HEK293 (cell line): Measurements from ENCODE around the gene CTPS2.

Experiments used
- CTCF ChIA-PET: fragments of 350-600 bp; formaldehyde crosslinking; extraction: SDS; loops from one replicate; lab custom pipeline; 2021; ENCODE audit warnings: antibody characterized with exemption; lab: Yijun Ruan, JAX
- POLR2A ChIA-PET: fragments of 300-600 bp; formaldehyde crosslinking; extraction: SDS; loops from one replicate; lab custom pipeline; 2020; ENCODE audit warnings: antibody characterized with exemption, inconsistent platforms; lab: Yijun Ruan, JAX
- H3K27ac ChIP-seq: fragments of 200-500 bp; sonication (Bioruptor generic); 2 replicates; pipeline ENCODE4 v1.5.1; 2014; ENCODE audit warnings: low read depth, low read length, control low read depth, inconsistent platforms; ENCODE audit errors: extremely low read depth
- H3K36me3 ChIP-seq, 2 experiments: fragments of 200-500 bp in 1 of 2; sonication (Bioruptor generic) in 1 of 2; 1 replicate in 1 of 2; 2 replicates in 1 of 2; pipeline ENCODE4 v1.5.1; 2014 to 2017; ENCODE audit warnings: inconsistent platforms in 2 of 2, low read length in 2 of 2; ENCODE audit not compliant: control insufficient read depth in 2 of 2, insufficient read depth in 1 of 2
- H3K4me1 ChIP-seq: fragments of 200-500 bp; sonication (Bioruptor generic); 2 replicates; pipeline ENCODE4 v1.5.1; 2014; ENCODE audit warnings: mild to moderate bottlenecking, low read length, inconsistent platforms; ENCODE audit not compliant: control insufficient read depth, insufficient read depth
- H3K4me3 ChIP-seq: 2 replicates; pipeline ENCODE4 v1.5.1; 2011; ENCODE audit warnings: low read depth, mild to moderate bottlenecking, control low read depth, low read length, moderate library complexity
- H3K9me3 ChIP-seq: fragments of 200-500 bp; sonication (Bioruptor generic); 2 replicates; pipeline ENCODE4 v1.5.1; 2014; ENCODE audit warnings: low read depth, low read length, inconsistent platforms; ENCODE audit not compliant: control insufficient read depth, insufficient read depth
- EGR2 ChIP-seq: fragments of 450-650 bp; formaldehyde crosslinking; IDR thresholded peaks from 2 replicates; pipeline ENCODE4 v1.5.1; 2016; ENCODE audit warnings: low read depth, missing biosample characterization, missing genetic modification characterization
- KLF10 ChIP-seq: fragments of 450-650 bp; IDR thresholded peaks from 2 replicates; pipeline ENCODE4 v1.5.1; 2018; ENCODE audit warnings: missing biosample characterization, mild to moderate bottlenecking, missing genetic modification characterization
- KLF9 ChIP-seq: fragments of 450-650 bp; formaldehyde crosslinking; IDR thresholded peaks from 2 replicates; pipeline ENCODE4 v1.5.1; 2016; ENCODE audit warnings: missing biosample characterization, missing genetic modification characterization, low read depth
- OSR2 ChIP-seq: fragments of 450-650 bp; formaldehyde crosslinking; IDR thresholded peaks from 2 replicates; pipeline ENCODE4 v1.5.1; 2016; ENCODE audit warnings: missing biosample characterization, missing genetic modification characterization
- PRDM1 ChIP-seq: fragments of 450-650 bp; formaldehyde crosslinking; IDR thresholded peaks from 2 replicates; pipeline ENCODE4; 2016; ENCODE audit warnings: missing biosample characterization, missing genetic modification characterization
- REPIN1 ChIP-seq: fragments of 450-650 bp; formaldehyde crosslinking; IDR thresholded peaks from 2 replicates; pipeline ENCODE4 v1.5.1; 2017; ENCODE audit warnings: missing biosample characterization, missing genetic modification characterization, low read depth
- ZBTB48 ChIP-seq: fragments of 450-650 bp; formaldehyde crosslinking; IDR thresholded peaks from 2 replicates; pipeline ENCODE4 v1.5.1; 2016; ENCODE audit warnings: missing biosample characterization, missing genetic modification characterization
- ZFHX2 ChIP-seq: fragments of 450-650 bp; formaldehyde crosslinking; conservative IDR thresholded peaks from 2 replicates; pipeline ENCODE4 v1.5.1; 2016; ENCODE audit warnings: missing biosample characterization, missing genetic modification characterization
- ZNF354C ChIP-seq: fragments of 450-650 bp; formaldehyde crosslinking; IDR thresholded peaks from 2 replicates; pipeline ENCODE4 v1.5.1; 2016; ENCODE audit warnings: missing biosample characterization, missing genetic modification characterization, low read depth, borderline replicate concordance
- ZNF37A ChIP-seq: fragments of 450-650 bp; IDR thresholded peaks from 2 replicates; pipeline ENCODE4 v1.5.1; 2018; ENCODE audit warnings: missing biosample characterization, missing genetic modification characterization
- ZNF416 ChIP-seq: fragments of 450-650 bp; formaldehyde crosslinking; IDR thresholded peaks from 2 replicates; pipeline ENCODE4 v1.5.1; 2016; ENCODE audit warnings: missing biosample characterization, missing genetic modification characterization
- ZNF560 ChIP-seq: fragments of 450-650 bp; formaldehyde crosslinking; IDR thresholded peaks from 2 replicates; pipeline ENCODE4 v1.5.1; 2017; ENCODE audit warnings: missing biosample characterization, missing genetic modification characterization, borderline replicate concordance
- ZNF623 ChIP-seq: fragments of 450-650 bp; formaldehyde crosslinking; IDR thresholded peaks from 2 replicates; pipeline ENCODE4 v1.5.1; 2016; ENCODE audit warnings: missing biosample characterization, missing genetic modification characterization
- ZNF624 ChIP-seq: fragments of 450-650 bp; formaldehyde crosslinking; IDR thresholded peaks from 2 replicates; pipeline ENCODE4 v1.5.1; 2017; ENCODE audit warnings: missing biosample characterization, missing genetic modification characterization
- ZNF747 ChIP-seq: fragments of 450-650 bp; formaldehyde crosslinking; IDR thresholded peaks from 2 replicates; pipeline ENCODE4 v1.5.1; 2016; ENCODE audit warnings: missing biosample characterization, missing genetic modification characterization
- ZNF791 ChIP-seq: fragments of 450-650 bp; formaldehyde crosslinking; IDR thresholded peaks from 2 replicates; pipeline ENCODE4 v1.5.1; 2016; ENCODE audit warnings: missing biosample characterization, missing genetic modification characterization
- ZNF837 ChIP-seq: fragments of 450-650 bp; formaldehyde crosslinking; IDR thresholded peaks from 2 replicates; pipeline ENCODE4 v1.5.1; 2016; ENCODE audit warnings: missing biosample characterization, missing genetic modification characterization
- TF ChIP-seq, protein P1 (sequence below): fragments of 450-650 bp; formaldehyde crosslinking; IDR thresholded peaks from 2 replicates; pipeline ENCODE4 v1.5.1; 2016; ENCODE audit warnings: missing biosample characterization, missing genetic modification characterization
- TF ChIP-seq, protein P2 (sequence below): fragments of 450-650 bp; formaldehyde crosslinking; IDR thresholded peaks from 2 replicates; pipeline ENCODE4 v1.5.1; 2016; ENCODE audit warnings: missing biosample characterization, missing genetic modification characterization
- TF ChIP-seq, protein P3 (sequence below): IDR thresholded peaks from 2 replicates; pipeline ENCODE4 v1.6.1; 2011; ENCODE audit warnings: mild to moderate bottlenecking, low read depth, low read length, borderline replicate concordance
- TF ChIP-seq, protein P4 (sequence below): fragments of 450-650 bp; formaldehyde crosslinking; IDR thresholded peaks from 2 replicates; pipeline ENCODE4 v1.5.1; 2016; ENCODE audit warnings: missing biosample characterization, missing genetic modification characterization
- TF ChIP-seq, protein P5 (sequence below): fragments of 450-650 bp; formaldehyde crosslinking; IDR thresholded peaks from 2 replicates; pipeline ENCODE4 v1.5.1; 2017; ENCODE audit warnings: missing biosample characterization, missing genetic modification characterization
- TF ChIP-seq, protein P6 (sequence below): fragments of 450-650 bp; IDR thresholded peaks from 2 replicates; pipeline ENCODE4 v1.5.1; 2018; ENCODE audit warnings: missing biosample characterization, missing genetic modification characterization
- TF ChIP-seq, protein P7 (sequence below): fragments of 450-650 bp; formaldehyde crosslinking; IDR thresholded peaks from 2 replicates; pipeline ENCODE4 v1.5.1; 2017; ENCODE audit warnings: missing biosample characterization, missing genetic modification characterization

CTPS2 gene

DNA sequence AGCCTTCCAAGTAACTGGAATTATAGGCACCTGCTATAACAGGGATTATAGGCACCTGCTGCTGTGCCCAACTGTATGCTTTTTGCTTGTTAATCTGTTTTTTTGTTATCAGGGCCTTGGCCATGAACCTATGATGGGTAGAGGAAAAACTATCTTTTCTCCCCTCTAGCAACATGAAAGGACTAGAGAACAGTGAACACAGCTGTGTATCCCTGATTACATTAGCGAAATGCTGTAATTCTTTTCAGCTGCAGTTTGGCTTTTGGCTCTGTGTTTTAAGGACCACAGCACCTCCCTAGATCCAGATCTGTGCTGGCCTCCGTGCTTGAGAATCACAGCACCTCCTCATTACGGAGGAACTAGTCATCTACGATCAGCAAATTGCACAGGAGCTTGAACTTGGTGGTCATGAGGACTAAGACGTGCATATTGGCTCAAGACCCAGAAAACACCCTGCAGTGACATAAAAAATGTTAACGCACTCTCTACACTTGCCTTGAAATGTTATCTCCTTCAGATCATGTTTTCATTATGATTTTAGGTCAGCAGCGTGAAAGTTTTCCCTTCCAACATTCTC, 120.2 kb downstream of the CTPS2 start:
- H3K4me3 ChIP-seq: no peak overlapping the region
- H3K27ac ChIP-seq: no peak overlapping the region
- no peaks in the 10 kb centered on the region for H3K9me3 ChIP-seq
- ChIA-PET POLR2A (no interaction called here), CTCF (no interaction called here)
- peaks cover 0 to 9% of the 10 kb centered on the region in 2 experiments; a peak in 1 of 3 replicates for H3K36me3 ChIP-seq
- no peaks in the 10 kb centered on the region for H3K4me1 ChIP-seq
- no peak for TF ChIP-seq KLF9 (tag by site-specific recombination)
- TF ChIP-seq ZNF791 (tag by site-specific recombination): no peak
- TF ChIP-seq KLF10 (tag by site-specific recombination): no peak
- no peak for TF ChIP-seq ZFHX2 (tag by site-specific recombination)
- TF ChIP-seq, protein P1, sequence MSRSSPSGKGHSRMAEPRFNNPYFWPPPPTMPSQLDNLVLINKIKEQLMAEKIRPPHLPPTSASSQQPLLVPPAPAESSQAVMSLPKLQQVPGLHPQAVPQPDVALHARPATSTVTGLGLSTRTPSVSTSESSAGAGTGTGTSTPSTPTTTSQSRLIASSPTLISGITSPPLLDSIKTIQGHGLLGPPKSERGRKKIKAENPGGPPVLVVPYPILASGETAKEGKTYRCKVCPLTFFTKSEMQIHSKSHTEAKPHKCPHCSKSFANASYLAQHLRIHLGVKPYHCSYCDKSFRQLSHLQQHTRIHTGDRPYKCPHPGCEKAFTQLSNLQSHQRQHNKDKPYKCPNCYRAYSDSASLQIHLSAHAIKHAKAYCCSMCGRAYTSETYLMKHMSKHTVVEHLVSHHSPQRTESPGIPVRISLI (tag by site-specific recombination): no peak
- no peak for TF ChIP-seq ZNF416 (tag by site-specific recombination)

DNA sequence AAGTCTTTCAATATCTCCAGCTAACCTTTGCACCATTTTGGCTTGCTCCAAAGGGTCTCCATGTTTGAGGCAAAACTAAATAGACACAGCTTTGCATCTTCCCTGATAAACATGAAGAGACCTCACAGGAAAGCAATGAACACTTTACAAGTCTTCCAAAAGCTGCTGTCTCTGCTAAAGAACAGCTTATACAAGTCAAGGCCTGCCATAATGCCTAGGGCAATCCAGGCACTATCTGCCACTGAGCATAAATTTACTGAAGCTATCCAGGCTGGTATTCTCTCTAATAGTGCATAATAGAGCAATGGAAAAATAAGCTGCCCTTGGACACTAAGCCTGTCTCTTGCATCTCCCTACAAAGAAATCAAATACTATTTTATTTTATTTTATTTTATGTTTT, 122.6 kb downstream of the CTPS2 start:
- no peaks in the 10 kb centered on the region for H3K4me1 ChIP-seq
- H3K36me3 ChIP-seq: peaks cover 0 to 9% of the 10 kb centered on the region in 2 experiments; a peak in 1 of 3 replicates
- no peak overlapping the region for H3K4me3 ChIP-seq
- TF ChIP-seq, protein P2, sequence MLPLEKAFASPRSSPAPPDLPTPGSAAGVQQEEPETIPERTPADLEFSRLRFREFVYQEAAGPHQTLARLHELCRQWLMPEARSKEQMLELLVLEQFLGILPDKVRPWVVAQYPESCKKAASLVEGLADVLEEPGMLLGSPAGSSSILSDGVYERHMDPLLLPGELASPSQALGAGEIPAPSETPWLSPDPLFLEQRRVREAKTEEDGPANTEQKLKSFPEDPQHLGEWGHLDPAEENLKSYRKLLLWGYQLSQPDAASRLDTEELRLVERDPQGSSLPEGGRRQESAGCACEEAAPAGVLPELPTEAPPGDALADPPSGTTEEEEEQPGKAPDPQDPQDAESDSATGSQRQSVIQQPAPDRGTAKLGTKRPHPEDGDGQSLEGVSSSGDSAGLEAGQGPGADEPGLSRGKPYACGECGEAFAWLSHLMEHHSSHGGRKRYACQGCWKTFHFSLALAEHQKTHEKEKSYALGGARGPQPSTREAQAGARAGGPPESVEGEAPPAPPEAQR (tag by site-specific recombination): no peak
- TF ChIP-seq EGR2 (tag by site-specific recombination): no peak
- no peak for TF ChIP-seq ZNF37A (tag by site-specific recombination)
- TF ChIP-seq, protein P3, sequence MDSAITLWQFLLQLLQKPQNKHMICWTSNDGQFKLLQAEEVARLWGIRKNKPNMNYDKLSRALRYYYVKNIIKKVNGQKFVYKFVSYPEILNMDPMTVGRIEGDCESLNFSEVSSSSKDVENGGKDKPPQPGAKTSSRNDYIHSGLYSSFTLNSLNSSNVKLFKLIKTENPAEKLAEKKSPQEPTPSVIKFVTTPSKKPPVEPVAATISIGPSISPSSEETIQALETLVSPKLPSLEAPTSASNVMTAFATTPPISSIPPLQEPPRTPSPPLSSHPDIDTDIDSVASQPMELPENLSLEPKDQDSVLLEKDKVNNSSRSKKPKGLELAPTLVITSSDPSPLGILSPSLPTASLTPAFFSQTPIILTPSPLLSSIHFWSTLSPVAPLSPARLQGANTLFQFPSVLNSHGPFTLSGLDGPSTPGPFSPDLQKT: no peak
- TF ChIP-seq ZNF560 (tag by site-specific recombination): no peak
- TF ChIP-seq, protein P4, sequence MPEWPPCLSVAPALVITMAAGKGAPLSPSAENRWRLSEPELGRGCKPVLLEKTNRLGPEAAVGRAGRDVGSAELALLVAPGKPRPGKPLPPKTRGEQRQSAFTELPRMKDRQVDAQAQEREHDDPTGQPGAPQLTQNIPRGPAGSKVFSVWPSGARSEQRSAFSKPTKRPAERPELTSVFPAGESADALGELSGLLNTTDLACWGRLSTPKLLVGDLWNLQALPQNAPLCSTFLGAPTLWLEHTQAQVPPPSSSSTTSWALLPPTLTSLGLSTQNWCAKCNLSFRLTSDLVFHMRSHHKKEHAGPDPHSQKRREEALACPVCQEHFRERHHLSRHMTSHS (tag by site-specific recombination): no peak
- TF ChIP-seq ZBTB48 (tag by site-specific recombination): no peak
- TF ChIP-seq OSR2: no peak
- TF ChIP-seq, protein P5, sequence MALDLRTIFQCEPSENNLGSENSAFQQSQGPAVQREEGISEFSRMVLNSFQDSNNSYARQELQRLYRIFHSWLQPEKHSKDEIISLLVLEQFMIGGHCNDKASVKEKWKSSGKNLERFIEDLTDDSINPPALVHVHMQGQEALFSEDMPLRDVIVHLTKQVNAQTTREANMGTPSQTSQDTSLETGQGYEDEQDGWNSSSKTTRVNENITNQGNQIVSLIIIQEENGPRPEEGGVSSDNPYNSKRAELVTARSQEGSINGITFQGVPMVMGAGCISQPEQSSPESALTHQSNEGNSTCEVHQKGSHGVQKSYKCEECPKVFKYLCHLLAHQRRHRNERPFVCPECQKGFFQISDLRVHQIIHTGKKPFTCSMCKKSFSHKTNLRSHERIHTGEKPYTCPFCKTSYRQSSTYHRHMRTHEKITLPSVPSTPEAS (tag by site-specific recombination): no peak
- TF ChIP-seq, protein P6, sequence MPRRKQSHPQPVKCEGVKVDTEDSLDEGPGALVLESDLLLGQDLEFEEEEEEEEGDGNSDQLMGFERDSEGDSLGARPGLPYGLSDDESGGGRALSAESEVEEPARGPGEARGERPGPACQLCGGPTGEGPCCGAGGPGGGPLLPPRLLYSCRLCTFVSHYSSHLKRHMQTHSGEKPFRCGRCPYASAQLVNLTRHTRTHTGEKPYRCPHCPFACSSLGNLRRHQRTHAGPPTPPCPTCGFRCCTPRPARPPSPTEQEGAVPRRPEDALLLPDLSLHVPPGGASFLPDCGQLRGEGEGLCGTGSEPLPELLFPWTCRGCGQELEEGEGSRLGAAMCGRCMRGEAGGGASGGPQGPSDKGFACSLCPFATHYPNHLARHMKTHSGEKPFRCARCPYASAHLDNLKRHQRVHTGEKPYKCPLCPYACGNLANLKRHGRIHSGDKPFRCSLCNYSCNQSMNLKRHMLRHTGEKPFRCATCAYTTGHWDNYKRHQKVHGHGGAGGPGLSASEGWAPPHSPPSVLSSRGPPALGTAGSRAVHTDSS (tag by site-specific recombination): no peak
- TF ChIP-seq ZNF747: no peak
- TF ChIP-seq, protein P7, sequence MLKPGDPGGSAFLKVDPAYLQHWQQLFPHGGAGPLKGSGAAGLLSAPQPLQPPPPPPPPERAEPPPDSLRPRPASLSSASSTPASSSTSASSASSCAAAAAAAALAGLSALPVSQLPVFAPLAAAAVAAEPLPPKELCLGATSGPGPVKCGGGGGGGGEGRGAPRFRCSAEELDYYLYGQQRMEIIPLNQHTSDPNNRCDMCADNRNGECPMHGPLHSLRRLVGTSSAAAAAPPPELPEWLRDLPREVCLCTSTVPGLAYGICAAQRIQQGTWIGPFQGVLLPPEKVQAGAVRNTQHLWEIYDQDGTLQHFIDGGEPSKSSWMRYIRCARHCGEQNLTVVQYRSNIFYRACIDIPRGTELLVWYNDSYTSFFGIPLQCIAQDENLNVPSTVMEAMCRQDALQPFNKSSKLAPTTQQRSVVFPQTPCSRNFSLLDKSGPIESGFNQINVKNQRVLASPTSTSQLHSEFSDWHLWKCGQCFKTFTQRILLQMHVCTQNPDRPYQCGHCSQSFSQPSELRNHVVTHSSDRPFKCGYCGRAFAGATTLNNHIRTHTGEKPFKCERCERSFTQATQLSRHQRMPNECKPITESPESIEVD (tag by site-specific recombination): no peak
- no peak for TF ChIP-seq ZNF623 (tag by site-specific recombination)
- no peak for TF ChIP-seq ZNF837 (tag by site-specific recombination)
- no peak for TF ChIP-seq ZNF624 (tag by site-specific recombination)
- TF ChIP-seq ZNF354C: no peak
- no peak for TF ChIP-seq REPIN1
- TF ChIP-seq PRDM1 (tag by site-specific recombination): no peak
- POLR2A ChIA-PET: no interaction called here
- no peak overlapping the region for H3K27ac ChIP-seq
- CTCF ChIA-PET: no interaction called here
- H3K9me3 ChIP-seq: no peaks in the 10 kb centered on the region
